ENCODE results near the gene PPP6R1. TPM values are rescaled to one million over a fixed set of nuclear protein-coding genes. Genes with fewer than 3 reads are reported as not detected.

The PPP6R1 gene

DNA sequence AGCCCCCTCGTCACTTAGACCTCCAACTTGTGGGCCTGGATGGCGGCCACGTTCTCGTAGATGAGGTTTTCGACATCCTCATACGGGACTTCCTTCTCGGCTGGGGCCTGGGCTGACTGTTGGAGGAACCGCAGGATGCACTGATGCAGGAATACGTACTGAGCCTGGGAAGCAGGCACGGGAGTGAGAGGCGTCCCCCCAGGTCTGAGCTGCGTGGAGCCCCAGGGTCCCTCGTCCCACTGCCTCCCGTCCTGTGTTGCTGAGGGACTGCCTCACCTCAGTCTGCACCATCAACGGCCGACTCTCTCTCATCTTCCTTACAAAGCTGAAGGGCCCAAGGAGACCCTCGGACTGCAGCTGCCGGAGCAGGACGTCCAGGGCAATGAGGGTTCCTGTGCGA lies 77.1 kb downstream of the PPP6R1 start:
- no peaks in the 10 kb centered on the region for H3K79me1 ChIP-seq (ENCODE audit: low read depth, low read length)
- no peak overlapping the region for H3K4me3 ChIP-seq (ENCODE audit: low read length in 2 of 2)
- no peak overlapping the region for H3K18ac ChIP-seq (ENCODE audit: low read length)
- no peak overlapping the region for H3K23ac ChIP-seq (ENCODE audit: low read depth, low read length, poor library complexity)
- no peak for DNase-seq (ENCODE audit: low spot score)
- H3K27me3 ChIP-seq (ENCODE audit: control insufficient read depth in 3 of 3, insufficient read depth in 3 of 3, low read depth in 1 of 3, low read length in 3 of 3): peaks cover 0 to 39% (median 29%) of the 10 kb centered on the region in 3 experiments
- no peak overlapping the region for H2AK5ac ChIP-seq (ENCODE audit: low read depth, low read length)
- H3K36me3 ChIP-seq (replicated peaks in 1 of 2; ENCODE audit: control insufficient read depth in 2 of 2, insufficient read depth in 2 of 2, low read length in 2 of 2): no peaks in the 10 kb centered on the region
- no peak overlapping the region for H3K14ac ChIP-seq (ENCODE audit: low read length)
- H3K4me2 ChIP-seq (ENCODE audit: insufficient read depth, low read length, poor library complexity, severe bottlenecking): no peak overlapping the region
- H2BK12ac ChIP-seq (ENCODE audit: low read length): no peak overlapping the region
- peak overlapping the region; percentile 21 for H3K9ac ChIP-seq (ENCODE audit: low read depth, low read length, poor library complexity)
- H2BK120ac ChIP-seq (ENCODE audit: low read depth, low read length): no peak overlapping the region
- WGBS, 2 donors (ENCODE audit: extremely low coverage in 2 of 2, insufficient read length in 2 of 2, insufficient replicate concordance in 1 of 2): no CpG with 5 or more reads among the region's 20 CpGs
- no peaks in the 10 kb centered on the region for H3K9me3 ChIP-seq (replicated peaks in 1 of 2; ENCODE audit: control insufficient read depth in 2 of 2, insufficient read depth in 1 of 2, low read depth in 1 of 2, low read length in 2 of 2)
- H2BK5ac ChIP-seq (ENCODE audit: low read length): no peak overlapping the region
- no peak overlapping the region for H3K4ac ChIP-seq (ENCODE audit: low read length)
- no peak overlapping the region for H4K8ac ChIP-seq (ENCODE audit: low read depth, low read length)
- H2AFZ ChIP-seq (ENCODE audit: low read length): no peak overlapping the region
- H2BK15ac ChIP-seq (ENCODE audit: low read length): no peak overlapping the region
- H3K27ac ChIP-seq (replicated peaks; ENCODE audit: low read length): no peak overlapping the region
- no peak overlapping the region for H4K91ac ChIP-seq (ENCODE audit: low read depth, low read length, poor library complexity)
- H3K4me1 ChIP-seq (ENCODE audit: control insufficient read depth in 2 of 2, insufficient read depth in 1 of 2, low read depth in 1 of 2, low read length in 2 of 2): peaks cover 6 to 9% of the 10 kb centered on the region in 2 donors

Small RNA genes within 50 kb of the gene (small RNA-seq; reads per million reads assigned to genes)
- not detected for gene MIR6802 (ENCODE audit: insufficient read depth)
- not detected for gene MIR6803 (ENCODE audit: insufficient read depth)
- 1.2 reads per million for gene MIR6804 (ENCODE audit: insufficient read depth)
